IPS-15b (cell line): ENCODE measurements around the gene KCTD11.
A peak's percentile ranks its signal among the peaks of the same experiment; 100 is the strongest.
"Not testable (repeated sequence)": the region's sequence is repeated elsewhere in the genome, so short reads cannot be mapped to it uniquely, and the experiment has no call there.

Experiments
- H3K27me3 ChIP-seq: one replicate; pipeline ENCODE4 v1.6.1; 2013; ENCODE audit warnings: low read length; ENCODE audit not compliant: control insufficient read depth, insufficient read depth
- H3K36me3 ChIP-seq: one replicate; pipeline ENCODE4 v1.6.1; 2013; ENCODE audit warnings: low read length; ENCODE audit not compliant: control insufficient read depth, insufficient read depth
- H3K4me1 ChIP-seq: one replicate; pipeline ENCODE4 v1.6.1; 2013; ENCODE audit warnings: mild to moderate bottlenecking, low read length; ENCODE audit not compliant: control insufficient read depth, insufficient read depth
- H3K4me3 ChIP-seq: one replicate; pipeline ENCODE4 v1.5.1; 2013; ENCODE audit warnings: low read depth, low read length
- H3K9ac ChIP-seq: one replicate; pipeline ENCODE4 v1.6.1; 2013; ENCODE audit warnings: low read depth, mild to moderate bottlenecking, low read length
- H3K9me3 ChIP-seq: one replicate; pipeline ENCODE4 v1.6.1; 2013; ENCODE audit warnings: mild to moderate bottlenecking, low read length; ENCODE audit not compliant: control insufficient read depth, insufficient read depth

Gene KCTD11

DNA sequence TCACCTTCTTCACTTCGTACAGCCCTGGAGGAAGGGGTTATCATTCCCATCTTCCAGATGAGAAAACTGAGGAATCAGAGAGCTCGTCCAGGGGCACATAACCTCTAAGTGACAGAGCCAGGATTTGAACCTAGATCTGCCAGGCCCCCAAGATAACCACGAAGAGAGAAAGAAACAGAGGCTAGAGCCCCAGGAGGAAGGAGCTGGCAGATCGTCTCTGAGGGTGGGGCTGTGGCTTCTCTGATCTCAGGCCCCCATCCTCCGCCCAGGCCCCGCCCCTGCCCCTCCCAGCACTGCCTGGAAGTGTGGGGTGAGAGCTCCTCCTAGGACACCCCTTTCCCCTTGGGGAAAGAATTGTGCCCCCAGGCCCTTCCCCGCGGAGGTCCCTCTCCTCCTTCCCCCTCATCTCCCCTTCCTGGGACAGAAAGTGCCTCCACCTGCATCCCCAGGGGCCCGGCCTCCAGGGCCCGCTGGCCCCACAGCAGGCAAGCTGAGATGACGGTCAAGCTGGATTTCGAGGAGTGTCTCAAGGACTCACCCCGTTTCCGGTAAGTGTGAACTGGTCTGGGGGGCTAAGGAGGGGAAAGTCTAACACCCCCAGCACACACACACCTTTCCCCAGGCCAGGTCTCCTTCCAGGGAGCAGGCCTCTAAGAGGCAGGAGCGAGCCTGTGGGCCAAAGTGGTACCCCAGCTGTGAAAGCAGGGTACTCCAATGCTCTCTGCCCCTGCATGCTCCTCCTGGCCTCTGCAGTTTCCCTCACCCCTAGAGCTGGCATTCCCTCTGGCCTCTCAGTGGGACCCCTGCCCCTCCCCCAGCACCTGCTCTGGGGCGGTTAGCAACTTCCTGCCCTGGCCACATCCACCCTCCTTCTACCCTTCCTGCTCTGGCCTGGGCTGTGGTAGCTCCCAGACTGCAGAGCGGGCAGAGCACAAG lies 15.5 kb upstream of the KCTD11 start, which contains the start of gene ACAP1:
Gene ACAP1 (plus strand): TSS at position 290 of the 936 bp plus-strand sequence. CDS start 206 bp downstream, at position 496.
- no peaks in the 10 kb centered on the region for H3K27me3 ChIP-seq
- H3K36me3 ChIP-seq, result no peaks in the 10 kb centered on the region
- no peaks in the 10 kb centered on the region for H3K9me3 ChIP-seq
- peaks cover 10% of the 10 kb centered on the region for H3K4me1 ChIP-seq
- peak within 1 kb of the TSS; percentile 31 for H3K4me3 ChIP-seq
- H3K9ac ChIP-seq, result peak within 1 kb of the TSS; percentile 41

DNA sequence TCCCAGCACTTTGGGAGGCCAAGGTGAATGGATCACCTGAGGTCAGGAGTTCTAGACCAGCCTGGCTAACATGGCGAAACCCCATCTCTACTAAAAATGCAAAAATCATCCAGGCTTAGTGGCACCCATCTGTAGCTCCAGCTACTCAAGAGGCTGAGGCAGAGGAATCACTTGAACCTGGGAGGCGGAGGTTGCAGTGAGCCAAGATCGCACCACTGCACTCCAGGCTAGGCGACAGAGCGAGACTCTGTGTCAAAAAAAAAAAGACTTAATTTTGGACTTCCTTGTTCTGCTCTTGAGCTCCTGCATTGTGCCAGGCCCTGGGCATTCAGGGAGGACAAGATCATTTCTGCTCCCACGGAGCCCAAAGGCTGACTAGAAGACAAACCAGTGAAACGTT lies 14.4 kb upstream of the KCTD11 start:
- not testable (repeated sequence) for H3K36me3 ChIP-seq, H3K9me3 ChIP-seq, H3K27me3 ChIP-seq, H3K9ac ChIP-seq, H3K4me3 ChIP-seq
- peaks cover 10% of the 10 kb centered on the region for H3K4me1 ChIP-seq

DNA sequence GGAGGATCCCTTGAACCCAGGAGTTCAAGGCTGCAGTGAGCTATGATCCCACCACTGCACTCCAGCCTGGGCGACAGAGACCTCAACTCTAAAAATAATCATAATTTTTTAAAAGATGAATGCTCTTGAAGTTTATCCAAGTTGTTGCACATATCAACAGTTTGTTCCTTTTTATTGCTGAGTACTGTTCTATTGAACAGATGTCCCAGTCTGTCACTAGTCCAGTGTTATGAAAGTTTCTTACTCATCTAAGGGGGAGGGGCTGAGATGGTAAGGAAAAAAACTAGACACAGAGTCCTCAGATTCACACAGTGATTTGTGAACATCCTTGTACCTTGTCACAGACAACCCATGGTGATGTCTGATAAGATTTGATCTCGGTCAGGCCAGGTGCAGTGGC lies 11.8 kb upstream of the KCTD11 start:
- Histone ChIP-seq H3K4me3 (no peak overlapping the region), H3K9ac (no peak overlapping the region), H3K36me3 (no peaks in the 10 kb centered on the region), H3K27me3 (no peaks in the 10 kb centered on the region), H3K4me1 (peaks cover 10% of the 10 kb centered on the region), H3K9me3 (no peaks in the 10 kb centered on the region)

DNA sequence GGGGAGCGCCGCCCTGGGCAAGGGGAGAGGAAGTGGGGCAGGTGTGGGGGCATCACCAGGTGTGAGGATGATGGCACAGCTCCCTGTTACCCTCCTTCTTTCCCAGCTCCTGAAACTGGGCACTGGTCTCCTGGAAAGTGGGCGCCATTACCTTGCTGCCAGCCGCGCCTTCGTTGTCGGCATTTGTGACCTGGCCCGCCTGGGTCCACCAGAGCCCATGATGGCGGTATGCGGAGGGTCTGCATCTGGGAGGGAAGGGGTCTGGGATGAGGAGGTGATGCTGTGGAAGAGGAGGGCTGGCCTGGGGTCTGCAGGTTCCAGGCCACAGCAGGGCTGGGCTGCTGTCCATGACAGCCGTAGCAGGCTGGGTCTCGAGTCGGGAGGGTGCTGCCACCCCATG lies 10.1 kb upstream of the KCTD11 start:
- Histone ChIP-seq H3K36me3 (no peaks in the 10 kb centered on the region), H3K4me1 (peaks cover 5% of the 10 kb centered on the region), H3K27me3 (no peaks in the 10 kb centered on the region), H3K9ac (no peak overlapping the region), H3K9me3 (no peaks in the 10 kb centered on the region), H3K4me3 (no peak overlapping the region)

DNA sequence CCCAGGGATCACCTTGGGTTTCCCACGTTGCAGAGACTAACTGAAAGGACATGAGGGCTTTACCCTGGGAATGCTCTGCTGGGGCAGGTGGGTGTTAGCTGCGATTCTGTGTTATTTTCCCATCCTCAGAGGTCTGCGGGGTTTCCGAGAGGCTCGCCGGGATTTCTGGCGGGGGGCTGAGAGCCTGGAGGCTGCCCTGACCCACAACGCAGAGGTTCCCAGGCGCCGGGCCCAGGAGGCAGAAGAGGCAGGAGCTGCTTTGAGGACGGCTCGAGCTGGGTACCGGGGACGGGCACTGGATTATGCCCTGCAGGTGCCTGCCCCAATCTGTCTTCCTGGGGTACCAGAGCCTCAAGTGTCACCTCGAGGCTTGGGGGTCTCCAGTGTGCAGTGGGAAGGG lies 8.7 kb upstream of the KCTD11 start:
- H3K9me3 ChIP-seq, result no peaks in the 10 kb centered on the region
- no peaks in the 10 kb centered on the region for H3K36me3 ChIP-seq
- H3K9ac ChIP-seq, result no peak overlapping the region
- H3K27me3 ChIP-seq, result no peaks in the 10 kb centered on the region
- H3K4me3 ChIP-seq, result no peak overlapping the region
- no peaks in the 10 kb centered on the region for H3K4me1 ChIP-seq

DNA sequence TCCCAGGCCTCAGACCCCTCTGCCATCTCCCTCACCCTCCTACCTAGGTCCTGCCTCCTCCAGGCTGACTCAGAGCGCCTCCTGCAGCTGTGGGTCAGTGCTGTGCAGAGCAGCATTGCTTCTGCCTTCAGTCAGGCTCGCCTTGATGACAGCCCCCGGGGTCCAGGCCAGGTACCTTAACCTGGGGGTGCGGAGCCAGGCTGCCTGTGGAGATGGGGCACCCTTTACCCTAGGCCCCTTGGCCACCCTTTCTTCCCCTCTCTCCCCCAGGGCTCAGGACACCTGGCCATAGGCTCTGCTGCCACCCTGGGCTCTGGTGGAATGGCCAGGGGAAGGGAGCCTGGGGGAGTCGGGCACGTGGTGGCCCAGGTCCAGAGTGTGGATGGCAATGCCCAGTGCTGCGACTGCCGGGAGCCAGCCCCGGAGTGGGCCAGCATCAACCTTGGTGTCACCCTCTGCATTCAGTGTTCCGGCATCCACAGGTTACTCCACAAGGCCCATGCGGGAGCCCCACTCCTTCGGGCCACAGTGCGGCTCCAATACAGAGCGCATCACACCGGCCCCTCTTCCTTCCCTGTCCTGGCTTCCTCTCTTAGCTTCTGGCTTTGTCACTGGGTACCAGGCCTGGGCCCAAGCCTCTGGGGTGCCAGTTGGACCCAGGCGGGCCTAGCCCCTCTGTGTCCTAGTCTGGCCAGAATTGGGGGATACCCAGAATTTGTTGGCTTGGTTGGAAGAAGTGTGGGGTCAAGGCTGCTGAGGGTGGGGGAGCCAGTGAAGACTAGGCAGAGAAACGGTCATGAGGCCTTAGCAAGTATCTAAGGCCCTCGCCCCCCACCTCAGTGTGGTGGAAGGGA lies 5.0 kb upstream of the KCTD11 start:
- no peaks in the 10 kb centered on the region for H3K27me3 ChIP-seq
- H3K36me3 ChIP-seq, result no peaks in the 10 kb centered on the region
- no peaks in the 10 kb centered on the region for H3K9me3 ChIP-seq
- peaks cover 5% of the 10 kb centered on the region for H3K4me1 ChIP-seq
- no peak overlapping the region for H3K9ac ChIP-seq
- no peak overlapping the region for H3K4me3 ChIP-seq

DNA sequence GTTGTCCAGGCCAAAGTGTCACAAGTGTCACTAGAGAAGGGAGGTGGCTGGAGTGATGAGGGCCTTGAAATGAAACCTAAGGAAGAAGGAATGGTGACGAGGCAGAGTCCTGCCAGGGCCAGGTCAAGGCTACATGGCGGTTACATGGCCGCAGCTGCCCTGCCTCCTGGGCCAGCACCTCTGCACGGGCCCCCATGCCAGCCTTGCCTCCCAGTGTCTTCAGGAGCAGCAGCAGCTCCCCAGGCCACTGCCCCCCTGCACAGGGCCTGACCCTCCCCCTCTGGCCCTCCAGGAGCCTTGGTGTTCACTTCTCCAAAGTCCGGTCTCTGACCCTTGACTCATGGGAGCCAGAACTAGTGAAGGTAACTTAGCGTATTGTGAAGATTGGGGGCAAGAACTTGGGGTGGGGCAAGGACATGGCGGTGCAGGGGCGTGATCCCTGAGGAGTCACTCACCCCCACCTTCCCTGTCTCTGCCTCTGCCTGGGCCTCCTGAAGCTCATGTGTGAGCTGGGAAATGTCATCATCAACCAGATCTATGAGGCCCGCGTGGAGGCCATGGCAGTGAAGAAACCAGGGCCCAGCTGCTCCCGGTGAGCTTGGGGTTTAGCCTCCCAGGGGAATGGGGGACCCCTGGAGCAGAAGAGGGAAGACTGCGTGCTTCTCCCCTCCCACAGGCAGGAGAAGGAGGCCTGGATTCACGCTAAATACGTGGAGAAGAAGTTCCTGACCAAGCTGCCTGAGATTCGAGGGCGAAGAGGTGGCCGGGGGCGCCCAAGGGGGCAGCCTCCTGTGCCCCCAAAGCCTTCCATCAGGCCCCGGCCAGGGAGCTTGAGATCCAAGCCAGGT lies 4.1 kb upstream of the KCTD11 start:
- Histone ChIP-seq H3K4me3 (no peak overlapping the region), H3K9ac (no peak overlapping the region), H3K9me3 (no peaks in the 10 kb centered on the region), H3K36me3 (no peaks in the 10 kb centered on the region), H3K27me3 (no peaks in the 10 kb centered on the region), H3K4me1 (peaks cover 5% of the 10 kb centered on the region)

DNA sequence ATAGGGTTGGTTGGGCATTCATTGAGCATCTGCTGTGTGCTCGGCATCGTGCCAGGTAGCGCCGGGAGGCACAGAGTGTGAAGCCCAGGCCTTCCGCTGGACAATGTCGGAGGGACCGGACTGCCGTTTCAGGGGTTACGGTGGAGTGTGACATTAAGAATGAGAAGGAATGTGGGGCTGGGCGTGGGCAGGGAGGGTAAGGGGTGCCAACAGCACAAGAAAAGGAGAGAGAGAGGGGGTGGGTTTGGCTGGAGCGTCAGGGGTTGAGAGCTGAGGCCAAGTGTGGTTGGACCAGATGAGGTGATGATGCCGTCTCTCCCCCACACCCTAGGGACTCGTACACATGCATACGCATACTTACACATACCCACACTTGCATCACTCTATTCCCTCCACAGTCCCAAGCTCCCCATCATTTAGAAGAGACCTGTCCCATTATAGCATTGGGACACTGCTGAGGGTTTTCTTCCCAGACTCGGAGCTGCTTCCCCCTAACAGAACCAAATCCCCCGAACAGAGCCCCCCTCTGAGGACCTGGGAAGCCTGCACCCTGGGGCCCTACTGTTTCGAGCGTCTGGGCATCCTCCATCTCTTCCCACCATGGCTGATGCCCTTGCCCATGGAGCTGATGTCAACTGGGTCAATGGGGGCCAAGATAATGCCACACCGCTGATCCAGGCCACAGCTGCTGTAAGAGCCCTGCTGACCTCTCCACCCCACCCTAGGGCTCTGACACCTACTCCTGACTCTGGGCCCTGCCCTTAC lies 3.3 kb upstream of the KCTD11 start:
- H3K9ac ChIP-seq, result no peak overlapping the region
- H3K36me3 ChIP-seq, result no peaks in the 10 kb centered on the region
- H3K4me1 ChIP-seq, result peaks cover 5% of the 10 kb centered on the region
- H3K9me3 ChIP-seq, result no peaks in the 10 kb centered on the region
- H3K27me3 ChIP-seq, result no peaks in the 10 kb centered on the region
- no peak overlapping the region for H3K4me3 ChIP-seq

DNA sequence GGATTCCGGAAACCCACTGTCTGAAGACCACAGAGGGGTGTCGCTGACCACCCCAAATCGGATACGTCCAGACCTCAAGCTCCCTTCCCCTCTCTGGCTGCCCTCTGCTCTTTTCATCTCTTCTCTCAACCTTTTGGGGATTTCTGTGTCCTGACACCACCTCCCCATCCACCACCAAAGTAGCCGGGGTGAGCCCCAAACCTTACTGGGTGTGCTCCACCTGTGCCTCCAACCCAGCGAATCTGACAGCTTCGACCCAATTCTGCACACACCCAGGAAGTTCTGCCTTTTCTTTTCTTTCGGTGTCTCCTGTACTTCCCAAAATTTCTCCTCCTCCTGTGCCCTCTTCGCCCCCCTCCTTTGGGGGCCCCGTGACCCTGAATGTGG lies 534 bp downstream of the KCTD11 start:
- no peaks in the 10 kb centered on the region for H3K9me3 ChIP-seq
- H3K4me1 ChIP-seq, result peaks cover 5% of the 10 kb centered on the region
- H3K9ac ChIP-seq, result no peak overlapping the region
- peaks cover 2% of the 10 kb centered on the region for H3K27me3 ChIP-seq
- H3K4me3 ChIP-seq, result peak overlapping the region; percentile 83
- no peaks in the 10 kb centered on the region for H3K36me3 ChIP-seq

DNA sequence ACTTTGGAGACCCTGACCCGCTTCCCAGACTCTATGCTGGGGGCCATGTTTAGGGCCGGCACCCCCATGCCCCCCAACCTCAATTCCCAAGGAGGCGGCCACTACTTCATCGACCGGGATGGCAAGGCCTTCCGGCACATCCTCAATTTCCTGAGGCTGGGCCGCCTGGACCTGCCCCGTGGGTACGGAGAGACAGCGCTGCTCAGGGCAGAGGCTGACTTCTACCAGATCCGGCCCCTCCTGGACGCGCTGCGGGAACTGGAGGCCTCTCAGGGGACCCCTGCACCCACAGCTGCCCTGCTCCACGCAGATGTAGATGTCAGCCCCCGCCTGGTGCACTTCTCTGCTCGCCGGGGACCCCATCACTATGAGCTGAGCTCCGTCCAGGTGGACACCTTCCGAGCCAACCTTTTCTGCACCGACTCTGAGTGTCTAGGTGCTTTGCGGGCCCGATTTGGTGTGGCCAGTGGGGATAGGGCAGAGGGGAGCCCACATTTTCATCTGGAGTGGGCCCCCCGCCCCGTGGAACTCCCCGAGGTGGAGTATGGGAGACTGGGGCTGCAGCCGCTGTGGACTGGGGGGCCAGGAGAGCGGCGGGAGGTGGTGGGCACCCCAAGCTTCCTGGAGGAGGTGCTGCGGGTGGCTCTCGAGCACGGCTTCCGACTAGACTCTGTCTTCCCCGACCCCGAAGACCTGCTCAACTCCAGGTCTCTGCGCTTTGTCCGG lies 1.1 kb downstream of the KCTD11 start:
- H3K9ac ChIP-seq, result no peak overlapping the region
- H3K27me3 ChIP-seq, result peaks cover 2% of the 10 kb centered on the region
- peaks cover 5% of the 10 kb centered on the region for H3K4me1 ChIP-seq
- no peaks in the 10 kb centered on the region for H3K36me3 ChIP-seq
- peak overlapping the region; percentile 83 for H3K4me3 ChIP-seq
- no peaks in the 10 kb centered on the region for H3K9me3 ChIP-seq
